HG03571 (cell line): ENCODE results near the gene ATP1A2.
"Not testable (repeated sequence)": the region's sequence is repeated elsewhere in the genome, so short reads cannot be mapped to it uniquely, and the experiment has no call there.

Source experiments
- ATAC-seq: cut with Tn5 transposase; IDR thresholded peaks from one replicate; pipeline ENCODE4 v1.9.1; 2021; ENCODE audit not compliant: unreplicated experiment

Gene ATP1A2

DNA sequence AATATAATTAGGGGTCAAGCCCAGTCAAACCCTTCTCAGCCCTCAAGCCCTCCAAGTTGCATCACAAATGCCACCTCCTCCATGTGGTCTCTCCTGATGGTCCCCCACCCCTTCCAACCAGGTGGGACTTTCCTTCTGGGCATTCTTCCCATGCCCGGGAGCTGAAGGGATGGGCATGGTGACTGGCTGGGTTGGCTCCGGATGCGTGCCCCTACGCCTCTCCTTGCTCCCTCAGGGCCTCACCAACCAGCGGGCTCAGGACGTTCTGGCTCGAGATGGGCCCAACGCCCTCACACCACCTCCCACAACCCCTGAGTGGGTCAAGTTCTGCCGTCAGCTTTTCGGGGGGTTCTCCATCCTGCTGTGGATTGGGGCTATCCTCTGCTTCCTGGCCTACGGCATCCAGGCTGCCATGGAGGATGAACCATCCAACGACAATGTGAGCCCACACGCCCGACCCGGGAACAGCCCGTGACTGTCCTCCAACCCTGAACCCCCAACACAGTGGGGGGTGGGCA lies 7.5 kb downstream of the ATP1A2 start:
- ATAC-seq, result no peak

DNA sequence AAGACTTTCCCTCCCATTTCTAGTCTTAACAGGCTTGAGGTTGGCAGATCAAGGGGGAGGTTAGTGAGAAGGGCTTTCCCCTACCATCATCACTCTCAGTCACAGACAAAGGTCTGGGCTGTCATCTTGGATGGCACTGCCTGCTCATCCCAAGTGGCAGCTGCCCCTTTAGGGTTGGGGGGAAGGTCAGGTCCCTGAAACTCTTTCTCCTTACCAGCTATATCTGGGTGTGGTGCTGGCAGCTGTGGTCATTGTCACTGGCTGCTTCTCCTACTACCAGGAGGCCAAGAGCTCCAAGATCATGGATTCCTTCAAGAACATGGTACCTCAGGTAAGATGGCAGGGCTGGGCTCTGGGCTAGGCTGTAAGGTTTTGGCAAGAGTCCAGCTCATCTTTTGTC lies 8.2 kb downstream of the ATP1A2 start:
- no peak for ATAC-seq

DNA sequence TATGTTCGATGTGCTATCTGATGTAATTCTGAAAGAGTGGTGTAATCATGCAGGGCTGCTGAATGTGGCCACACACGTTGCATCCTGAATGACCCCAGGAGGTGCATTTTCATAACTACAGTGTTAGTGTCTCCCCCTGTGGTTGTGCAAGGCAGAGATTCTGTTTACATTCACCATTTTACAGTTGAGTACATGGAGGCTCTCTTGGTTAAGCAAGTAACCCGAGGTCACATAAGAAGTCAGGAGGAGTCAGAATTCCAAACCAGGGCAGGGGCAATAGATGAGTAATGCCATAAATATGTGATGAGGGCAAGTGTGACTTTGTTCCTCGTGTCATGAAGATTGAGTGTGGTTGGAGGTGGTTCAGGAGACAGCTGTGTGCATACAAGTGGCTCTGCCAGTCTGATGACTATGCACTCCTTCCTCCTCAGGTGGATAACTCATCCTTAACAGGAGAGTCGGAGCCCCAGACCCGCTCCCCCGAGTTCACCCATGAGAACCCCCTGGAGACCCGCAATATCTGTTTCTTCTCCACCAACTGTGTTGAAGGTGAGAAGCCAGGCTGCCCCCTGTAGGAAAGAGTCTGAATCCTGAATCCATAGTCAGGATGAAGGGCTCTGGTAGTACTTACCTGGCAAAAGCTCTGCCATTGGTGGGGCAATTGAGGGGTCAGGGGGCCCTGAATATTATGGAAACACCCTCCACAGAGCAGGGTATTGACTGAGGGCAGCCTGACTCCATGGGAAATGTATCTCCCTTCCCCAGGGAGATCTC lies 9.3 kb downstream of the ATP1A2 start:
- no peak for ATAC-seq

DNA sequence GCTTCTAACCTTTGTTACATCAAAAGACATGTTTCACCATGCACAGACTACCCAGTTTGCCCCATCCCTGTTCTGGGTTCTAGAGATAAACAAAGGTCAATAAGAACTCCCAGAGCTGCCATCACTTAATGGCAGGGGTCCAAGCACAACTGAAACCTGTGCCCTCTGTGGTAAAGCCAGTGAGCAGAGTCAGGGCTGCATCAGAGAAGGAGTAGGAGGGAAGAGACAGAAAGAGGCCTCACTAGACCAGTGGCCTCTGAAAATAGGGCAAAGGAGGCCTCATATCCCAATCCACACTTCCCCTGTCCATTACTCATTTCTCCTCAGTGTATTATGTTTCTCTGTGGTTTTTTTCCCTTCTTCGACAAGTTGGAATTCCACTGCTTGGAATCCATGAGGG lies 10.2 kb downstream of the ATP1A2 start:
- ATAC-seq, result no peak

DNA sequence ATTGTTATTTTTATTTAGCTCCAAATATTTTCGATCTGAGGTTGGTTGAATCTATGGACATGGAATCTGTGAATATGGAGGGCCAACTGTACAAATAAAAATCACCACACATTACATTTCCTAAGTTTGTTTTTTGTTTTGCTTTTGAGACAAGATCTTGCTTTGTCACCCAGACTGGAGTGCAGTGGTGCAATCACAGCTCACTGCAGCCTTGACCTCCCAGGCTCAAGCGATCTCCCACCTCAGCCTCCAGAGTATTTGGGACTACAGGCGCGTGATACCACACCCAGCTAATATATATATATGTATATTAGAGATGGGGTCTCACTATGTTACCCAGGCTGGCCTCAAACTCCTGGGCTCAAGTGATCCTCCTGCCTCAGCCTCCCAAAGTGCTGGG lies 10.8 kb downstream of the ATP1A2 start:
- ATAC-seq, result not testable (repeated sequence)

DNA sequence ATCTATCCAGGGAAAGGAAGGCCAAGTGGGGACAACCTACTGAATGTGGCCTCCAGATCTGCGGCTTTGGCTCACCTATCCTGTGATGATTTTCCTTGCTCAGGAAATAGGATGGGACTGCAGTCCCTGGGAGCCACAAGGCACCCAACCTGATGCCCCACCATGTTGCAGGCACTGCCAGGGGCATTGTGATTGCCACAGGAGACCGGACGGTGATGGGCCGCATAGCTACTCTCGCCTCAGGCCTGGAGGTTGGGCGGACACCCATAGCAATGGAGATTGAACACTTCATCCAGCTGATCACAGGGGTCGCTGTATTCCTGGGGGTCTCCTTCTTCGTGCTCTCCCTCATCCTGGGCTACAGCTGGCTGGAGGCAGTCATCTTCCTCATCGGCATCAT lies 11.8 kb downstream of the ATP1A2 start:
- no peak for ATAC-seq

DNA sequence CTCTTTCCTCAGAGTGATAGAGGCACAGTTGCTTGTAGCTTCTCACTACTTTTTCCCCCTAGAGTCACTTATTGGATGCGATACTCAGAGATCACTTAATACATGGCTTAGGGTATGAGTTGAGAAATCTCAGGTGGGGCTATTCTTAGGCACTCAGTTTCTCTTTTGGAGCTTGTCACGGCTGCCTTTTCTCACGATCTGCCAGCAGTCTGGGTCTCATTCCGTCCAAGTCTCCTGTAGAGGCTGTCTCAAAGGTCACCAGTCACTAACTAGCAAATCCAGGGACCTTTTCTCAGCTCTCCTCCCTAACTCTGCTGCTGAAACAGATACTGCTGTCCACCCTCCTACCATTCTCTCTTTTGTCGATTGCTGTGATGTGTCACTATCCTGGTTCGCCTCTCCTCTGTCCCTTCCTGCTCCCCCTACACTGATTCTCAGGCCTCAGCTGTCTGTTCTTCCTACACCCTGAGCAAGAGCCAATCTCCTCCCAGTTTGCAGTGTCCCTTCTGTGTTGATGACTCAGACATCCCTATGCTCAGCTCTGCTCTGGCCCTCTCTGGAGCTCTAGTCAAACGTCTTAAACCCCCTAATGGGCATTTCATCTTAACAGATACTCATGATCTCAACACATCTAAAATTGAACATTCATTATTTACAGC lies 12.4 kb downstream of the ATP1A2 start:
- no peak for ATAC-seq

DNA sequence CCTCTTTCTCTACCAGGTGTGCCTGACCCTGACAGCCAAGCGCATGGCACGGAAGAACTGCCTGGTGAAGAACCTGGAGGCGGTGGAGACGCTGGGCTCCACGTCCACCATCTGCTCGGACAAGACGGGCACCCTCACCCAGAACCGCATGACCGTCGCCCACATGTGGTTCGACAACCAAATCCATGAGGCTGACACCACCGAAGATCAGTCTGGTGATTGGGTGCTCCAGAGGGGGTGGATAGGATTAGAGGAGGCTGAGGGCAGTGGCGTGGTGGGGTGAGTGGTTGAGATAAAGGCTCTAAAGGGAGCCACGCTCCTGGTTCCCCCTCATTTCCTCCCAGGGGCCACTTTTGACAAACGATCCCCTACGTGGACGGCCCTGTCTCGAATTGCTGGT lies 13.1 kb downstream of the ATP1A2 start:
- ATAC-seq, result no peak

DNA sequence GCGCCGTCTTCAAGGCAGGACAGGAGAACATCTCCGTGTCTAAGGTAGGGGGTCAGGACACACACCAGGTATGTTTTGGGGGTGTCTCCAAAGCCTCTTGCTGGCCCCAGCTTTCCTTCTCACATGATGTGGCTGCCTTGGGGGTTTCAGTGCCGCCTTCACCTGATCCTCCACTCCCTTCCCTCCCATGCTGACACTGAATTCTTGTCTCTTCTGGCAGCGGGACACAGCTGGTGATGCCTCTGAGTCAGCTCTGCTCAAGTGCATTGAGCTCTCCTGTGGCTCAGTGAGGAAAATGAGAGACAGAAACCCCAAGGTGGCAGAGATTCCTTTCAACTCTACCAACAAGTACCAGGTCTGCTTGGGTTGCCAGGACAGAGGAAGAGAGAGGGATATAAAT lies 13.5 kb downstream of the ATP1A2 start:
- no peak for ATAC-seq

DNA sequence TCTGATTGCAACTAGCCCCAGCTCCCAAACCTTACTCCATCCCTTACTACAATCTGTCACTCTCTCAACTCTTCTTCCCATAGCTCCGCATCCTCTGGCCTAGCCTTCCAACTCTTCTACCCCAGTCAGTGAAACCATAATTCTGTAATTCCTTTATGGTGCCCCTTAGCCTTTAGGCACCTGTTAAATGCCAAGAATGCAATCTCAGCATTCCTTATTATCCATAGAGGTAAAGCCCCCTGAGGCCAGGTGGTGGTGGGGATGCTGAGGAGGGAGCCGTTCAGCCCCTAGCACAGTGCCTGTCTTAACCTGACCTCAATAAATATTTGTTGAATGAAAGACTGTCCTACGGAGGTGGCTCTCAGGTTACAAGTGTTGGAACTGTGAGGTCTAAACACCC lies 14.0 kb downstream of the ATP1A2 start:
- no peak for ATAC-seq

DNA sequence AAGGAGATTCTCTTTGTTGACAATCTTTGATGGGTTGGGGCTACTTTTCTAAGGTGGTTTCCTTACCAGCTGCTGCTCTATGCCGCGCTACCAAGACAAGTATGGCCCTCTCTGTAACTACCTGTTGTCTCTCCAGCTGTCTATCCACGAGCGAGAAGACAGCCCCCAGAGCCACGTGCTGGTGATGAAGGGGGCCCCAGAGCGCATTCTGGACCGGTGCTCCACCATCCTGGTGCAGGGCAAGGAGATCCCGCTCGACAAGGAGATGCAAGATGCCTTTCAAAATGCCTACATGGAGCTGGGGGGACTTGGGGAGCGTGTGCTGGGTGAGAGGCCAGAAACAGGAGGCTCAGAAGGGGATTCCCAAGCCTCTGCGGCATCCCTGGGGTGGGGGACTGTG lies 14.4 kb downstream of the ATP1A2 start:
- ATAC-seq, result no peak

DNA sequence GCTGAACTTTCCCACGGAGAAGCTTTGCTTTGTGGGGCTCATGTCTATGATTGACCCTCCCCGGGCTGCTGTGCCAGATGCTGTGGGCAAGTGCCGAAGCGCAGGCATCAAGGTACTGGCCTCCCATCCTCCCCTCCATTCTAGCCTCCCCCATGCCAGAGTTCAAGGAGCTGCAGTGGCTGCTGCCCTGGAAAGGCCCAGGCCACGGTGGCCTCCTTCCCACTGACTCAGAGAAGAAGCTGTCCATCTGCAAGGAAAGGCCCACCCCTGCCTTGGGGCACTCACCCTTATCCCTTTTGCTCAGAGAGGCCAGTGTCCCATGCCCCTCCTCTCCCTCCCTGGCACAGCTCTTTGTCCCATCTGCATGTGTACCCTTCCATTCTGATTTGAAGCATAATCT lies 14.9 kb downstream of the ATP1A2 start:
- ATAC-seq, result no peak

DNA sequence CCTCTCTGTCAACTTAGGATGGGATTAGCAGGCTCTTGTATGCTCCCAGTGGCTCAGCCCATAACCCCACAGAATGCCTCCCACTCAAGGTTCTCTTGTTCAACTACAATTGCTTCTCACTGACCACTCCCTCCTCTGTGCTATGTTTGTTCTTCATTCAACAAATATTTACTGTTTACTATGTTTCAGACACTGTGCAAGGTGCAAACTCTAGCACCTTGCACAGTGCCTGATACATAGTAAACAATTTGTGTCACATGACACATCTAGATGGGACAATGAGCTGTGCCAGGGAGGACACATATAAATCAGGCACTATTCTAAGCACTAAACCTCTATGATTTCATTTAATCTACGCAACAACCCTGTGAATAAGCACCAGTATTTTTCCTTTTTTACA lies 15.4 kb downstream of the ATP1A2 start:
- no peak for ATAC-seq

DNA sequence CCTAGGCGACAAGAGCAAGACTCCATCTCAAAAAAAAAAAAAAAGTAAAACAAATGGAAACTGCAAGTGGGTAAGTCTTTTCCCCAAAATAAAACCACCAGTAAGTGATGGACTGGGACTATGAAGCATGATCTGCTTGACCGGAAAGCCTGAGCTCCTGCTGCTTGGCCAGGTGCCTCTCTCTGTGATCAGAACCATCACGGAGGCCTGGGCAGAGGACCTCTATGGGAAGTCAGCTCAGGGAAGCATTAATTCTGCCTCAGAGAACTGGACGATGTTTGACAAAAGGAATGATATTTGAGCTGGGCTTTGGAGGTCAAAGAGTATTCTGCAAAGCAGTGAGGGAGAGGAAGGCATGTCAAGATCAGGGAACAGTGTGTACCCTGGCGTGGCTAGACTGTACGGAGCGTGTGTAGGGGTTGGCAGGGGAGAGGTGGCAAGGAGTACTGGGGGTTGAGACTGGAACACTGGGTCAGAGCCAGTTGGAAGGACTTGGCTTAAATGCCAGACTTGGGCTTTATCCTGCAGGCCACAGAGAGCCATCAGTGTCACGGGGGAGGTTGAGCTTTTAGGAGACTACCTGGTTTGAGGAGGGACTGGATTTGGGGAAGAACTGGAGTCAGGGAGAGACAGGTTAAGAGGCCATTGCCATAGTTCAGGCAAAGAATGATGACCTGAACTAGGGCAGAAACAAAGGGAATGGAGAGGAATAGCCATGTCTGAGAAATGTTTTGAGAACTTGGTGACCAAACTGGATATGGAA lies 16.4 kb downstream of the ATP1A2 start:
- ATAC-seq, result no peak

DNA sequence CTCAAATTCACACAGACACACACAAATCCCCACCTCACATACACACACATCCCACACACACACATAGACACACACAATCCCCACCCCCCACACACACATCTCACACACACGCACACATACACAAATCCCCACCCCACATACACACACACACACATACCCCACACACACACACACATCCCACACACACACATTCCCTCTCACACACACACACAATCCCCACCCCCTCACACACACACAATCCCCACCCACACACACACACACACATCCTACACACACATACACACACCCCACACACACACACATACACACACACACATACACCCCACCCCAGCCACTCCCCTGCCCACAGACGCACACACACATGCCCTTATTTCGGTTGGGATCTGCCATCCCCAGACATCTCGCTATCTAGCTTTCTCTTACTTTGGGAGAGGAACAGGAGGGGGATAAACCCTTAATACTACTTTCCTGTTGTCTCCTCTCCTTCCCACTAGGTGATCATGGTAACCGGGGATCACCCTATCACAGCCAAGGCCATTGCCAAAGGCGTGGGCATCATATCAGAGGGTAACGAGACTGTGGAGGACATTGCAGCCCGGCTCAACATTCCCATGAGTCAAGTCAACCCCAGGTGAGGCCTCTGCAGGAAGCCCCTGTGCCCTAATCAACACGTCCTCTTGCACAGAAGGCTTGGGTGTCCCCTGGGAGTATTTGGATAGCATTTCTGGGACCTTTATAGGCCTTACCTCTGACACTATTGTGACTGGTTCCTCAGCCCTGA lies 18.6 kb downstream of the ATP1A2 start:
- ATAC-seq, result no peak

DNA sequence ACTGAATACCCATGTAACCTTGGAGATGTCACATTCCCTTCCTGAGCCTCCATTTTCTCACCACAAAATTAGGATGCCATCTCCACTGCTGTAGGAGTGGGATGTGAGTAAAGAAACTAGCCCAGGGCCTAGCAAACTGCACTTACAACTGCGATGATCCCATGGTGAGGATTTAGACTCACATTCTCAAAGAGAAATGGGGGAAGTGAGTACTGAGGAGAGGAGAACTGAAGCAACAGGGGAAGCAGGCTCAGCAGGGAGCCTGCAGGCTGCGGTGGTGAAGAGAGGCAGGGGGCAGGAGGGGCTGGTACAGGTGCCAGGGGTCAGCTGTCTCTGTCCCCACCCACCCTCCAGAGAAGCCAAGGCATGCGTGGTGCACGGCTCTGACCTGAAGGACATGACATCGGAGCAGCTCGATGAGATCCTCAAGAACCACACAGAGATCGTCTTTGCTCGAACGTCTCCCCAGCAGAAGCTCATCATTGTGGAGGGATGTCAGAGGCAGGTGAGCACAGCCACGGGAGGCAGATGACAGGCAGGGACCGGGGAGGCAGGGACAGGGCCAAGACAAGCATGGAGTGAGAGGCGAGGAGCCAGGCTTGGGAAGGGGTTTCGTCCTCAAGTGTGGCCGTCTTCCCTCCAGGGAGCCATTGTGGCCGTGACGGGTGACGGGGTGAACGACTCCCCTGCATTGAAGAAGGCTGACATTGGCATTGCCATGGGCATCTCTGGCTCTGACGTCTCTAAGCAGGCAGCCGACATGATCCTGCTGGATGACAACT lies 19.4 kb downstream of the ATP1A2 start:
- ATAC-seq, result no peak

DNA sequence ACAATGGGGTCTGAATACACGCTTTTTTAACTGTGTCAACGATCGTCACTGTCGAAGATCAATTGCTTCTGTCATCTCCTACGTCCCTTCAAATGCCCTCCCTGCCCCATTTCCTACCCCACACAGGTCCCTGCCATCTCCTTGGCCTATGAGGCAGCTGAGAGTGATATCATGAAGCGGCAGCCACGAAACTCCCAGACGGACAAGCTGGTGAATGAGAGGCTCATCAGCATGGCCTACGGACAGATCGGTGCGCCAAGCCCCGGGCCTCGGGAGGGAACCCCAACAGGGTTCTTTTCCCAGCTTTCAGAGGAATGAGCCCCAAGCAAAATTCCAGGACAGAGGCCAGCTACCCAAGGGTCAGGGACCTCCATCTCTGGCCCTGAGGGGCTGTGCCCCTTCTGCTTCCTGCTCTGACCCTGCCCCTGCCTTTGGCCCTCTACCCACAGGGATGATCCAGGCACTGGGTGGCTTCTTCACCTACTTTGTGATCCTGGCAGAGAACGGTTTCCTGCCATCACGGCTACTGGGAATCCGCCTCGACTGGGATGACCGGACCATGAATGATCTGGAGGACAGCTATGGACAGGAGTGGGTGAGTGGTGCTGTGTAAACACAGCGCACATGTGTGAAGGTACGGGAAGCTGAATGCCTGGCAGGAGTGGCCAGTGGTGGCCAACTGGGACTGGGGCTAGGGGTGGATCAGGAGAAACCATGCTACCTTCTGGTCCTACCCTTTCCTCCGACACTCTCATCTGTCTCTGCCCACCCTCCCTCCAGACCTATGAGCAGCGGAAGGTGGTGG lies 20.8 kb downstream of the ATP1A2 start:
- no peak for ATAC-seq

DNA sequence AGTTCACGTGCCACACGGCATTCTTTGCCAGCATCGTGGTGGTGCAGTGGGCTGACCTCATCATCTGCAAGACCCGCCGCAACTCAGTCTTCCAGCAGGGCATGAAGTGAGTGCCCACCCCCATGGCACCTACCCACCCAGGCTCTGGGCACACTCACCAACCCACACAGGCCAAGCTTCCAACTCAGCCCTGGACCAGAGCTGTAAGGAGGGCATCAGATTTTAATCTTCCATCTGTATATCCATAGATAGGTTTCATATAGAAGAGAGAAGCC lies 21.3 kb downstream of the ATP1A2 start:
- no peak for ATAC-seq

DNA sequence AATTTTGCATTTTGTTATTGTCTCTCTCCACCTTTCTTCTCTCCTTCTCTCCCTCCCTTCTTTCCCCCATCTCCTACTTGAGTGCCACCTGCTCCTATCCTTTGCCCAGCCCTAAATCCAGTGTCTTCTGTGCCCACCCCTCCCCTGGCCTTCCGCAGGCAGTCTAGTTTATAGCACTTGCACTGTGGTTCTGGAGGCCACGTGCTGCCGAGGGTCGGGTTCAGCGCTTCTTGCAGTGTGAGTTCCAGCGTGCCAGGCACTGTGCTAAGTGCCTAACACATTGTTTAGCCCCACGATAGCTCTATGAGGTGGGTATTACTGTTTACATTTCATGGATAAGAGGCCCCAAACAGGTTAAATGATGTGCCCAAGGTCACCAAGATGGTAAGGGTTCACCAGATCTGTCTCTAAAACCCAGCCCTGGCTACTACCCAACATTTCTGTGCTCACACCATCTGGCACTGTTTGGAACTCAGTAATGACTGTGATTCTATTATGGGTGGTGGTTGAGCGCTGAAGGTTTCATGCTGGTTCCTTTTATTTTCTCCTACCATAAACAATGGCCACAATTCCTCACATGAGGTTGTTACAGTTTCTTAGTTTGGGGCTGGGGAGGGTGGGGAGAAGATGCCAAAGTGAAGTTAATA lies 21.8 kb downstream of the ATP1A2 start:
- ATAC-seq, result no peak
